HepG2 (cell line): Measurements from ENCODE around the gene NNAT. TPM values are rescaled to one million over a fixed set of nuclear protein-coding genes. Genes with fewer than 3 reads are reported as not detected.
A peak's percentile ranks its signal among the peaks of the same experiment; 100 is the strongest.

Experiments
- CREB1 ChIP-seq, 2 experiments: fragments of 450-650 bp in 1 of 2; IDR thresholded peaks; 2 replicates each; pipeline ENCODE4 v1.6.1; 2016 to 2017; ENCODE audit warnings: control low read depth in 1 of 2, mild to moderate bottlenecking in 1 of 2, missing compliant biosample characterization in 1 of 2, missing genetic modification characterization in 1 of 2
- FOXK1 ChIP-seq: sonication (generic); formaldehyde crosslinking; IDR thresholded peaks from 2 replicates; pipeline ENCODE4 v1.4.0; 2020; ENCODE audit warnings: low read depth, missing genetic modification reagents, borderline replicate concordance
- GATA4 ChIP-seq: sonication (generic); IDR thresholded peaks from 2 replicates; pipeline ENCODE4 v1.6.1; 2016; ENCODE audit warnings: antibody characterized with exemption, low read depth, borderline replicate concordance
- KAT2B ChIP-seq: fragments of 150-350 bp; IDR thresholded peaks from 2 replicates; pipeline ENCODE4 v1.6.1; 2014; ENCODE audit warnings: low read depth, low read length, borderline replicate concordance
- KDM4B ChIP-seq: sonication (generic); formaldehyde crosslinking; IDR thresholded peaks from 2 replicates; pipeline ENCODE4 v1.4.0; 2020; ENCODE audit warnings: missing genetic modification reagents
- MYNN ChIP-seq: sonication (generic); formaldehyde crosslinking; IDR thresholded peaks from 2 replicates; pipeline ENCODE4 v1.4.0; 2020; ENCODE audit warnings: mild to moderate bottlenecking, low read depth, missing genetic modification reagents
- PHF21A ChIP-seq: sonication (generic); formaldehyde crosslinking; IDR thresholded peaks from 2 replicates; pipeline ENCODE4 v1.5.0; 2020; ENCODE audit warnings: mild to moderate bottlenecking, missing genetic modification reagents
- SP2 ChIP-seq: sonication (generic); formaldehyde crosslinking; IDR thresholded peaks from 2 replicates; pipeline ENCODE4 v1.5.1; 2020; ENCODE audit warnings: mild to moderate bottlenecking, missing genetic modification reagents
- TOE1 ChIP-seq: sonication (generic); formaldehyde crosslinking; IDR thresholded peaks from 2 replicates; pipeline ENCODE4 v1.4.0; 2020; ENCODE audit warnings: mild to moderate bottlenecking, missing genetic modification reagents
- U2AF1 ChIP-seq: fragments of 200-400 bp; formaldehyde crosslinking; optimal IDR thresholded peaks from 2 replicates; pipeline ENCODE3; 2017; ENCODE audit warnings: mild to moderate bottlenecking, low read depth, low read length
- ZBTB43 ChIP-seq: sonication (generic); formaldehyde crosslinking; conservative IDR thresholded peaks from 2 replicates; pipeline ENCODE4 v1.4.0; 2020; ENCODE audit warnings: missing genetic modification reagents
- ZEB1 ChIP-seq: IDR thresholded peaks from 2 replicates; pipeline ENCODE4 v1.6.1; 2012; ENCODE audit warnings: mild to moderate bottlenecking, low read depth, inconsistent platforms; ENCODE audit not compliant: insufficient replicate concordance
- ZNF121 ChIP-seq: sonication (generic); formaldehyde crosslinking; IDR thresholded peaks from 2 replicates; pipeline ENCODE4 v1.5.0; 2020; ENCODE audit warnings: mild to moderate bottlenecking, missing genetic modification reagents
- ZNF24 ChIP-seq: fragments of 450-650 bp; IDR thresholded peaks from 2 replicates; pipeline ENCODE4 v1.6.1; 2017; ENCODE audit warnings: antibody characterized with exemption, mild to moderate bottlenecking
- ZNF282 ChIP-seq: fragments of 450-650 bp; IDR thresholded peaks from 2 replicates; pipeline ENCODE4 v1.6.1; 2018; ENCODE audit not compliant: partially characterized antibody
- ZNF800 ChIP-seq: sonication (generic); formaldehyde crosslinking; IDR thresholded peaks from 2 replicates; pipeline ENCODE4 v1.4.0; 2020; ENCODE audit warnings: missing genetic modification reagents
- ZNF891 ChIP-seq: sonication (generic); formaldehyde crosslinking; IDR thresholded peaks from 2 replicates; pipeline ENCODE4 v1.5.0; 2020; ENCODE audit warnings: mild to moderate bottlenecking, missing genetic modification reagents
- polyA plus RNA-seq, 8 experiments: library from polyadenylated mRNA; depleted of rRNA in 3 of 8; stranded (reverse) in 7 of 8; unstranded in 1 of 8; fragments of >200 nt; fragmentation: Illumina TruSeq in 4 of 8; extraction: Trizol in 4 of 8; gene quantifications; 2 replicates each; pipeline versions ENCODE4 v1.2.1 to v1.2.3, GENCODE V29; 2011 to 2016; ENCODE audit warnings: low read depth in 4 of 8, missing spikeins in 1 of 8, mixed read lengths in 1 of 8; ENCODE audit not compliant: insufficient read depth in 1 of 8
- total RNA-seq, 5 experiments: library from RNA; depleted of rRNA; stranded (reverse); fragments of >200 nt; fragmentation: Illumina TruSeq; extraction: Trizol; gene quantifications; 2 replicates each; pipeline ENCODE4 v1.2.3, GENCODE V29; 2016; ENCODE audit warnings: low read depth in 1 of 5
- TF ChIP-seq, protein P1 (sequence below): sonication (generic); formaldehyde crosslinking; IDR thresholded peaks from 2 replicates; pipeline ENCODE4 v1.4.0; 2020; ENCODE audit warnings: low read depth, mild to moderate bottlenecking, missing genetic modification reagents
- TF ChIP-seq, protein P2 (sequence below): sonication (generic); formaldehyde crosslinking; IDR thresholded peaks from 2 replicates; pipeline ENCODE4 v1.9.0; 2022; ENCODE audit warnings: low read depth, missing genetic modification reagents
- TF ChIP-seq, protein P3 (sequence below): sonication (generic); formaldehyde crosslinking; IDR thresholded peaks from 2 replicates; pipeline ENCODE4 v1.5.0; 2020; ENCODE audit warnings: mild to moderate bottlenecking, missing genetic modification reagents

The NNAT gene
- total and polyA plus RNA-seq, 2 of the 13 experiments (the other 11 are each of a cell fraction or from before 2014, with no cell fraction given): not detected

DNA sequence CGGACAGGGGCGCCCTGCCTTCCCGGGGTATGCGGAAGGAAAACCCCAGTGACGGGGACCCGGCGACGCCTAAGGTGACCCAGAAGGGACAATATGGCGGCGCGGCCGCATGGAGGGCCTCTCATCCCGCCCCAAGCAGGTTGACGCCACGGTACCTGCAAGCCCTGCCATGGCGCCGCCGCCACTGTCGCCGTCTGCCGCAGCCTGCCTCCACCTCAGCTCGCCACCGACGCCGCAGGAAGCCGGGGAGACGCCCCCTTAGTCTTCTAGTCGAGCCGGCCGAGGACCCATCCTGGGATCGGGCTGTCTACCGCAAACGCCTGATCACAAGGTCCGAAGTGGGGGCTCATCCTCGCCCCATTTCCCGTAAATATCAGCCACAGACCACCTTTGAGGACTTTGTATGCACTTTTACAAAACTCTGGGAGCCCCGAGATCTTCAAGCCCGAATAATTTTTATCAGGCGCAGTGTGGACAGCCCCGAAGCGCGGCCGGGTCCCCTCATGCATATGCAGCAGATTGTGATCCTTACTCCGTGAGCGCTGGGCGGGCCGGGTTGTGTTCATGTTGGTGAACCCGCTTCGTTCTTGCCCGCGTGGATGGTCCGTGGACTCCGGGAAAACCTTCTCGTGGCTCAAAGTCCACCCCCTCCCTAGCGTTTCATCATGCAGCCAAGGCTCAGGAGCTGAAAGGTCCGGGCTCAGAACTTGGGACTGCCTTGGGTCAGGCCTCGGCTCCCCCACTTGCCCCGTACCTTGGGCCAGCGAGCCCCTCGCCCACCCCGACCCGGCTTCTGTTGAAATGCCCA, 6.8 kb downstream of the NNAT start, which contains the start of gene BLCAP (continued):
- TF ChIP-seq PHF21A (CRISPR knock-in tag) (peak; percentile 95), ZEB1 (peak; percentile 68), ZNF891 (peak; percentile 88), ZNF121 (CRISPR knock-in tag) (no peak; the same call in 1 of the 2 replicates), ZBTB43 (CRISPR knock-in tag) (0 out of 2 replicates have a peak, but pooled peaks have one; percentile 19), MYNN (no peak), U2AF1 (peak; percentile 94), ZNF24 (0 out of 2 replicates have a peak, but pooled peaks have one; percentile 13), KDM4B (CRISPR knock-in tag) (peak; percentile 55; the same call in 1 of the 2 replicates), CREB1 (IDR thresholded peaks at IDR 0.05) (no peak), CREB1 (CRISPR knock-in tag; IDR thresholded peaks at IDR 0.05) (0 out of 2 replicates have a peak, but pooled peaks have one; percentile 7), ZNF800 (CRISPR knock-in tag) (no peak), TOE1 (peak; percentile 73; the same call in 1 of the 2 replicates), FOXK1 (CRISPR knock-in tag) (peak; percentile 85), GATA4 (peak; percentile 51; the same call in 1 of the 2 replicates), KAT2B (no peak), SP2 (no peak), ZNF282 (no peak)
- TF ChIP-seq, protein P1, sequence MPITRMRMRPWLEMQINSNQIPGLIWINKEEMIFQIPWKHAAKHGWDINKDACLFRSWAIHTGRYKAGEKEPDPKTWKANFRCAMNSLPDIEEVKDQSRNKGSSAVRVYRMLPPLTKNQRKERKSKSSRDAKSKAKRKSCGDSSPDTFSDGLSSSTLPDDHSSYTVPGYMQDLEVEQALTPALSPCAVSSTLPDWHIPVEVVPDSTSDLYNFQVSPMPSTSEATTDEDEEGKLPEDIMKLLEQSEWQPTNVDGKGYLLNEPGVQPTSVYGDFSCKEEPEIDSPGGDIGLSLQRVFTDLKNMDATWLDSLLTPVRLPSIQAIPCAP (CRISPR knock-in tag): no peak
- TF ChIP-seq, protein P2, sequence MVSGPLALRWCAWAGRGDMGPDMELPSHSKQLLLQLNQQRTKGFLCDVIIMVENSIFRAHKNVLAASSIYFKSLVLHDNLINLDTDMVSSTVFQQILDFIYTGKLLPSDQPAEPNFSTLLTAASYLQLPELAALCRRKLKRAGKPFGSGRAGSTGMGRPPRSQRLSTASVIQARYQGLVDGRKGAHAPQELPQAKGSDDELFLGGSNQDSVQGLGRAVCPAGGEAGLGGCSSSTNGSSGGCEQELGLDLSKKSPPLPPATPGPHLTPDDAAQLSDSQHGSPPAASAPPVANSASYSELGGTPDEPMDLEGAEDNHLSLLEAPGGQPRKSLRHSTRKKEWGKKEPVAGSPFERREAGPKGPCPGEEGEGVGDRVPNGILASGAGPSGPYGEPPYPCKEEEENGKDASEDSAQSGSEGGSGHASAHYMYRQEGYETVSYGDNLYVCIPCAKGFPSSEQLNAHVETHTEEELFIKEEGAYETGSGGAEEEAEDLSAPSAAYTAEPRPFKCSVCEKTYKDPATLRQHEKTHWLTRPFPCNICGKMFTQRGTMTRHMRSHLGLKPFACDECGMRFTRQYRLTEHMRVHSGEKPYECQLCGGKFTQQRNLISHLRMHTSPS (CRISPR knock-in tag): peak; percentile 51; the same call in 1 of the 2 replicates
- TF ChIP-seq, protein P3, sequence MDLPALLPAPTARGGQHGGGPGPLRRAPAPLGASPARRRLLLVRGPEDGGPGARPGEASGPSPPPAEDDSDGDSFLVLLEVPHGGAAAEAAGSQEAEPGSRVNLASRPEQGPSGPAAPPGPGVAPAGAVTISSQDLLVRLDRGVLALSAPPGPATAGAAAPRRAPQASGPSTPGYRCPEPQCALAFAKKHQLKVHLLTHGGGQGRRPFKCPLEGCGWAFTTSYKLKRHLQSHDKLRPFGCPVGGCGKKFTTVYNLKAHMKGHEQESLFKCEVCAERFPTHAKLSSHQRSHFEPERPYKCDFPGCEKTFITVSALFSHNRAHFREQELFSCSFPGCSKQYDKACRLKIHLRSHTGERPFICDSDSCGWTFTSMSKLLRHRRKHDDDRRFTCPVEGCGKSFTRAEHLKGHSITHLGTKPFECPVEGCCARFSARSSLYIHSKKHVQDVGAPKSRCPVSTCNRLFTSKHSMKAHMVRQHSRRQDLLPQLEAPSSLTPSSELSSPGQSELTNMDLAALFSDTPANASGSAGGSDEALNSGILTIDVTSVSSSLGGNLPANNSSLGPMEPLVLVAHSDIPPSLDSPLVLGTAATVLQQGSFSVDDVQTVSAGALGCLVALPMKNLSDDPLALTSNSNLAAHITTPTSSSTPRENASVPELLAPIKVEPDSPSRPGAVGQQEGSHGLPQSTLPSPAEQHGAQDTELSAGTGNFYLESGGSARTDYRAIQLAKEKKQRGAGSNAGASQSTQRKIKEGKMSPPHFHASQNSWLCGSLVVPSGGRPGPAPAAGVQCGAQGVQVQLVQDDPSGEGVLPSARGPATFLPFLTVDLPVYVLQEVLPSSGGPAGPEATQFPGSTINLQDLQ: peak; percentile 68; the same call in 1 of the 2 replicates
